ENCODE results near the gene PDE10A.

DNA sequence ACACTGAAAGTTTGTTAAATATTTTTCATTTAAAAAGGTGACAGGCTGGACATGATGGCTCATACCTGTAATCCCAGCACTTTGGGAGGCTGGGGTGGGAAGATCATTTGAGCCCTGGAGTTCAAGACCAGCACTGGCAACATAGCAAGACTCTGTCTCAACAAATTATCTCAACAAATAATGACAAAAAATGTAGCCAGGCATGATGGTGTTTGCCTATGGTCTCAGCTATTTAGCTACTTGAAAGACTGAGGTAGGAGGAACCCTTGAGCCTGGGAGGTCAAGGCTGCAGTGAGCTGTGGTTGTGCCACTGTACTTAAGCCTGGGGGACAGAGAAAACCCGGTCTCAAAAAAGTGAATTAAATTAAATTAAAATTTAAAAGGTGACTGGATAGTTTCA lies 297.7 kb downstream of the PDE10A start:
- TF ChIP-seq, protein P1, sequence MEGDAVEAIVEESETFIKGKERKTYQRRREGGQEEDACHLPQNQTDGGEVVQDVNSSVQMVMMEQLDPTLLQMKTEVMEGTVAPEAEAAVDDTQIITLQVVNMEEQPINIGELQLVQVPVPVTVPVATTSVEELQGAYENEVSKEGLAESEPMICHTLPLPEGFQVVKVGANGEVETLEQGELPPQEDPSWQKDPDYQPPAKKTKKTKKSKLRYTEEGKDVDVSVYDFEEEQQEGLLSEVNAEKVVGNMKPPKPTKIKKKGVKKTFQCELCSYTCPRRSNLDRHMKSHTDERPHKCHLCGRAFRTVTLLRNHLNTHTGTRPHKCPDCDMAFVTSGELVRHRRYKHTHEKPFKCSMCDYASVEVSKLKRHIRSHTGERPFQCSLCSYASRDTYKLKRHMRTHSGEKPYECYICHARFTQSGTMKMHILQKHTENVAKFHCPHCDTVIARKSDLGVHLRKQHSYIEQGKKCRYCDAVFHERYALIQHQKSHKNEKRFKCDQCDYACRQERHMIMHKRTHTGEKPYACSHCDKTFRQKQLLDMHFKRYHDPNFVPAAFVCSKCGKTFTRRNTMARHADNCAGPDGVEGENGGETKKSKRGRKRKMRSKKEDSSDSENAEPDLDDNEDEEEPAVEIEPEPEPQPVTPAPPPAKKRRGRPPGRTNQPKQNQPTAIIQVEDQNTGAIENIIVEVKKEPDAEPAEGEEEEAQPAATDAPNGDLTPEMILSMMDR (IDR thresholded peaks at IDR 0.05; ENCODE audit: insufficient read depth, low read length) = no peak
- TF ChIP-seq GABPA (IDR thresholded peaks at IDR 0.05; ENCODE audit: low read depth) (no peak), POLR2AphosphoS5 (IDR thresholded peaks at IDR 0.05; ENCODE audit: low read depth) (no peak)
- TF ChIP-seq, protein P2, sequence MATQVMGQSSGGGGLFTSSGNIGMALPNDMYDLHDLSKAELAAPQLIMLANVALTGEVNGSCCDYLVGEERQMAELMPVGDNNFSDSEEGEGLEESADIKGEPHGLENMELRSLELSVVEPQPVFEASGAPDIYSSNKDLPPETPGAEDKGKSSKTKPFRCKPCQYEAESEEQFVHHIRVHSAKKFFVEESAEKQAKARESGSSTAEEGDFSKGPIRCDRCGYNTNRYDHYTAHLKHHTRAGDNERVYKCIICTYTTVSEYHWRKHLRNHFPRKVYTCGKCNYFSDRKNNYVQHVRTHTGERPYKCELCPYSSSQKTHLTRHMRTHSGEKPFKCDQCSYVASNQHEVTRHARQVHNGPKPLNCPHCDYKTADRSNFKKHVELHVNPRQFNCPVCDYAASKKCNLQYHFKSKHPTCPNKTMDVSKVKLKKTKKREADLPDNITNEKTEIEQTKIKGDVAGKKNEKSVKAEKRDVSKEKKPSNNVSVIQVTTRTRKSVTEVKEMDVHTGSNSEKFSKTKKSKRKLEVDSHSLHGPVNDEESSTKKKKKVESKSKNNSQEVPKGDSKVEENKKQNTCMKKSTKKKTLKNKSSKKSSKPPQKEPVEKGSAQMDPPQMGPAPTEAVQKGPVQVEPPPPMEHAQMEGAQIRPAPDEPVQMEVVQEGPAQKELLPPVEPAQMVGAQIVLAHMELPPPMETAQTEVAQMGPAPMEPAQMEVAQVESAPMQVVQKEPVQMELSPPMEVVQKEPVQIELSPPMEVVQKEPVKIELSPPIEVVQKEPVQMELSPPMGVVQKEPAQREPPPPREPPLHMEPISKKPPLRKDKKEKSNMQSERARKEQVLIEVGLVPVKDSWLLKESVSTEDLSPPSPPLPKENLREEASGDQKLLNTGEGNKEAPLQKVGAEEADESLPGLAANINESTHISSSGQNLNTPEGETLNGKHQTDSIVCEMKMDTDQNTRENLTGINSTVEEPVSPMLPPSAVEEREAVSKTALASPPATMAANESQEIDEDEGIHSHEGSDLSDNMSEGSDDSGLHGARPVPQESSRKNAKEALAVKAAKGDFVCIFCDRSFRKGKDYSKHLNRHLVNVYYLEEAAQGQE (IDR thresholded peaks at IDR 0.05; ENCODE audit: insufficient replicate concordance, low read depth) = no peak

Data from HL-60 (cell line).